ENCODE results near the gene MXRA8.
A peak's percentile ranks its signal among the peaks of the same experiment; 100 is the strongest.

MXRA8 gene

DNA sequence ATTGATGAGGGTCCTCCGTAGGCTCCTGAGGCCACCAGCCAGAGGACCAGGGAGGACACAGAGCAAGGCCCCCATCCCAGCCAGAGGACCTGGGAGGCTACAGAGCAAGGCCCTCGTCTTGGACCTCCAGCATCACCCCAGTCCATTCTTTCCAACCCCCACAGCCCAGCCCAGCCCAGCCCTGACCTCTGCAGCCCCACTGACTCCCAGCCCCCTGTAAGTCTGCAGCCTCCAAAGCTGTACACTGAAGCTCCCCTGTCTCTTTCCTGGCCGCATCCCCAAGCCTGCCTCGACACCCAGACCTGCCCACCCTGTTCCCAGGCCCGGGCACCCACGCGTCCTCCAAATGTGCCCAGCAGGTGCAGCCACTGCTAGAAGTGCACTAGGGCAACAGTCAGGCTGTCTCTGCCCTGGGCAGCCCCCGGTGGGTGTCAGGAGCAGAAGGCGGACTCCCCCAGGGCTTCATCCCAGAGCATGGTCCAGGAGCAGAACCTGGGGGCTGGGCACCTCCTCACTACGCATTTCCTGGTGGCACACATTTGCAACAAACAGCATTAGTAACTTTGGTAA, 11.2 kb downstream of the MXRA8 start:
- H3K36me3 ChIP-seq (ENCODE audit: insufficient read depth, low read length): no peaks in the 10 kb centered on the region
- no peak overlapping the region for H2AFZ ChIP-seq (ENCODE audit: low read depth, low read length)
- no peaks in the 10 kb centered on the region for H3K9me3 ChIP-seq (ENCODE audit: low read length)
- peak overlapping the region; percentile 95 for H3K4me3 ChIP-seq (ENCODE audit: low read length)
- peaks cover 21% of the 10 kb centered on the region for H3K4me1 ChIP-seq (ENCODE audit: insufficient read depth, low read length)
- H3K27me3 ChIP-seq (ENCODE audit: insufficient read depth, low read length): no peaks in the 10 kb centered on the region

DNA sequence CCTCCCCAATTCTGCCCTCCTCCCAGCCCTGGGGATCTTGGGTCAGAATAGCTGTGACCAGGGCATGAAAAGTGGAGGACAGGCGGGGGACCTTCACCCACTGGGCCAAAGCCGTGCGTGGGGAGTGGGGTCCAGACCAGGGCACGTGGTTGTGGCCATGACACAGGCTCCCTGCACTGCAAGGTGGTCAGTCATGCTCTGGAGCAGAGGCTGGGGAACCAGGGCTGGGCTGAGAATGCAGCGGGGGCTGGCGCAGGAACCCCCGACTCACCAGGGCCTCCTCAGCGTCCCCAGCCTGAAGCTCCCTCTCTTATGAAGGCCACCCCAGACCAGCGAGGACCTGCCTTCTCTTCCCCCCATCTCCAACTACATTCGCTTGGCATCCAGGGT, 11.9 kb downstream of the MXRA8 start:
- Histone ChIP-seq H3K4me3 (ENCODE audit: low read length) (no peak overlapping the region), H3K9me3 (ENCODE audit: low read length) (no peaks in the 10 kb centered on the region), H3K36me3 (ENCODE audit: insufficient read depth, low read length) (peaks cover 2% of the 10 kb centered on the region), H2AFZ (ENCODE audit: low read depth, low read length) (no peak overlapping the region), H3K27me3 (ENCODE audit: insufficient read depth, low read length) (no peaks in the 10 kb centered on the region), H3K4me1 (ENCODE audit: insufficient read depth, low read length) (peaks cover 16% of the 10 kb centered on the region)

DNA sequence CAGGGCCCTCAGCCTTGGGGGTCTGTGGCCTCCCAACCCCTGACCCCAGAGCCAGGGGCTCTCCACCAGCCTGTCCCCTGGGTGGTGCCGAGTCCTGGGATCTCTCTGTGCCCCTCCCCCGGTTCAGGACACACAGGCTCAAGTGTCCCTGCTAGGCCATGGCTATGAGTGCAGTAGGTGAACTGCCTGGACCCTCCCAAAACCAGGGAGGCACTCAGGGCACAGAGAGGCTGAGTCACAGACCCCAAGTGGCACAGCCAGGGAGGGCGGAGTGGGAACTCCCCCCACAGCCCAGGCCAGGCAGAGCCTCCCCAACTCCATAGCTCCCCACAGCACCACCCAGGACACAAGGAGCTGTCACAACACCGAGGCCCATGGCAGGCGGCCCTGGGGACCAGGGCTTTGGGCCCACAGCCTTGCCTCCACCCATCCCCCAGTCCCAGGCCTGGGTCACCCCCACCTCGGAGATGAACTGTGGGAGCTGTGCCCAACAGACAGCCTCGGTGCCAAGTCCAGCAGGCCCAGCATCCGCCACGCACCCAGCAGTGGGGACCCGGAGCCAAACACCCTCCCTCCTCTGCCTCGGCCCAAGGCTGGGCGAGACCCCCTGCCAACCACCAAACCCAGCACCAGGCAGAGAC, 12.4 kb downstream of the MXRA8 start:
- Histone ChIP-seq H2AFZ (ENCODE audit: low read depth, low read length) (no peak overlapping the region), H3K9me3 (ENCODE audit: low read length) (no peaks in the 10 kb centered on the region), H3K4me3 (ENCODE audit: low read length) (no peak overlapping the region), H3K4me1 (ENCODE audit: insufficient read depth, low read length) (peaks cover 13% of the 10 kb centered on the region), H3K36me3 (ENCODE audit: insufficient read depth, low read length) (peaks cover 7% of the 10 kb centered on the region), H3K27me3 (ENCODE audit: insufficient read depth, low read length) (no peaks in the 10 kb centered on the region)

DNA sequence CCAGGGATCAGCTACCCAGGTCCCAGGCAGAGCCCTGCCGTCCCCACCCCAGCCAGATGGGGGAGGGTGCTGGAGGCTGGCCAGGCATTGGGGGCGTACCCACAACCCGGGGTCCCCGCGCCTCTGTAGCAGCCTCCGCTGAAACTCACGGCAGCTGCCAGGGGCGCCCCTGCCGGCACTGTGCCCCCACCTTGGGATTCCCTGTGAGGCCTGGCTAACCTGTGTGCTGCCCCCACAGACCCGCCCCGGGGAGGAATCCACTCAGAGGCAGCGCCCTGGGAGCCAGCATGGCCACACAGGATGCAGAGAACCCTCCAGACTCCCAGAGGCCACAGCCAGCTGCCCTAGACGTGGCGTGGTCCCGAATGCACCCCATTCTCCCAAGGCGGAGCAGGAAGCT, 13.0 kb downstream of the MXRA8 start:
- Histone ChIP-seq H3K4me3 (ENCODE audit: low read length) (no peak overlapping the region), H2AFZ (ENCODE audit: low read depth, low read length) (no peak overlapping the region), H3K4me1 (ENCODE audit: insufficient read depth, low read length) (peaks cover 13% of the 10 kb centered on the region), H3K9me3 (ENCODE audit: low read length) (no peaks in the 10 kb centered on the region), H3K27me3 (ENCODE audit: insufficient read depth, low read length) (no peaks in the 10 kb centered on the region), H3K36me3 (ENCODE audit: insufficient read depth, low read length) (peaks cover 12% of the 10 kb centered on the region)

DNA sequence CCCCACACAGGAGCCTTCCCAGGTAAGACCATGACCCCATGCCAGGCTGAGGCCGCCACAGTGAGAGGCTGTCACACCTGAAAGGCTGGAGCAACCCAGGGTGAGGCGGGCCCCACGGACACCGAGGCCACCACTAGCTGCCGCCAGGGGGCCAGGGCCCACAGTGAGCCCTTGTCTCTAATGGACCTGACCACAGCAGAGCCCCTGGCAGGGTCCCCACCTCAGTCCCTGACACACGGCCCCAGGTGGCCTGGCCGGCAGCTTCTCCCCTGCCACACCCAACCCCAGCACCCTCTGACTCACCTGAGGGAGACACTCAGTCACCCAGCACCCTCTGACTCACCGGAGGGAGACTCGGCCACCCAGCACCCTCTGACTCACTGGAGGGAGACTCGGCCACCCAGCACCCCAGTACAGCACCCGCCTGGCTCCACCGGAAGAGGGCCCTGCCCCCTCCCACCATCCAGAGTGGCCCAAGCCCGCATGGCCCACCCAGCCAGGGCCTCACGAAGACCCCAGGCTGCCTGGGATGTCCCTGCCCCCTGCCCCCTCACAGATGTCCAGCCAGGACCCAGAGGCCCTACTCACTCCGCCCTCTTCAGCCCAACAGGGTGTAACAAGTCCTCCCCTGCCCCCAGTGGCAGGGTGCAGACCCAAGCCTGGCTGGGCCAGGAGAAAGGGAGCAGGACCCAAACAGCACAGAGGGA, 13.5 kb downstream of the MXRA8 start:
- H3K4me3 ChIP-seq (ENCODE audit: low read length): no peak overlapping the region
- H3K4me1 ChIP-seq (ENCODE audit: insufficient read depth, low read length): peaks cover 13% of the 10 kb centered on the region
- no peaks in the 10 kb centered on the region for H3K9me3 ChIP-seq (ENCODE audit: low read length)
- H3K36me3 ChIP-seq (ENCODE audit: insufficient read depth, low read length): peaks cover 14% of the 10 kb centered on the region
- no peak overlapping the region for H2AFZ ChIP-seq (ENCODE audit: low read depth, low read length)
- H3K27me3 ChIP-seq (ENCODE audit: insufficient read depth, low read length): no peaks in the 10 kb centered on the region

DNA sequence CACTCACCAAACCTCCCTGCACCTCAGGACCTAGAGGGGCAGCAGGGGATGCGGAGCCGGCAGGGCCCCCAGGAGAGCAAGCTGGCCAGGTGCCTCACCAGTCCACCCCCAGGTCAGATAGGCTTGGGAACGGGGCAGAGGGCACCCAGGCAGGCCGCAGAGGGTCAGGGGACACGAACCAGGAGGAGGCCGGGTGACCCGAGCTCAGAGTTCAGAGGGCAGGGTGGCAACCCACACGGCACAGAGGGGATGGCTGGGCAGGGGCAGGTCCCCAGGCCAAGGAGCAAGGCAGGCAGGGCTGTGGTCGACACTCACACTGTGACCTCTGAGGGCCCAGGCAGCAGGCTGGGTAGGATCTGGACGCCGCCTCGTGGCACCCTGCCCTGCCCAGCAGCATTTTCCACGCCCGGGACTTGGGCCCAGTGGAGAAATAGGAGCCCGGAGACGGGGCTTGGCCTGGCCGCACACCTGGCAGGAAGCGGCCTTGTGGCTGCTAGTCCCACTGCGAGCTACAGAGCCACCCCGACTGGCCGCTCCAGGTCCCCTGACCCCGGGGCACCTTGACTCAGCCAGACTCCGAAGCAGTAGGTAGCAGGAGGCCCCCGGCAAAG, 14.4 kb downstream of the MXRA8 start:
- no peak overlapping the region for H2AFZ ChIP-seq (ENCODE audit: low read depth, low read length)
- no peaks in the 10 kb centered on the region for H3K27me3 ChIP-seq (ENCODE audit: insufficient read depth, low read length)
- H3K4me3 ChIP-seq (ENCODE audit: low read length): no peak overlapping the region
- H3K9me3 ChIP-seq (ENCODE audit: low read length): no peaks in the 10 kb centered on the region
- peaks cover 18% of the 10 kb centered on the region for H3K36me3 ChIP-seq (ENCODE audit: insufficient read depth, low read length)
- peaks cover 13% of the 10 kb centered on the region for H3K4me1 ChIP-seq (ENCODE audit: insufficient read depth, low read length)

DNA sequence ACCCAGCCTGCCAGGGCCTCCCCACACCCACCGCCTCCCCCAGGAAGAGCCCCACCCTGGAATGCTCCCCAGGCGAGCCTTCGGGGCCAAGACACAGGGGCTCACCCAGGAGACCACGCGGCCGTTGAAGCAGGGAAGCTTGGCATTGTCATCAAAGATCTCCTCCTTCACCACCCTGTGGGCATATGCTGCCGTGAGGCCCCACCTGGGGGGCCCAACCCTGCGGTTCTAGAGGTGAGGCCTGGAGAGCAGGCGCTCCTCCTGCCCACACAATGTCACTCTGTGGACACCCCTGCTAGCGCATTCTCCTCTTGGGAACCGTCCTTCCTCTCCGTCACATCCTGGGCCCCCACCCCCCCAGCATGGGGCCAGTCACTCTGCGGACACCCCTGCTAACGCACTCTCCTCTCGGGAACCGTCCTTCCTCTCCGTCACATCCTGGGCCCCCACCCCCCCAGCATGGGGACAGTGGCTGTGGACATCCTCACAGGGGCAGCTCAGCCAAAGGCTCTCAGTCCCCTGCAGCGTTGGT, 15.7 kb downstream of the MXRA8 start:
- Histone ChIP-seq H3K4me3 (ENCODE audit: low read length) (no peak overlapping the region), H3K9me3 (ENCODE audit: low read length) (no peaks in the 10 kb centered on the region), H3K4me1 (ENCODE audit: insufficient read depth, low read length) (peaks cover 6% of the 10 kb centered on the region), H3K27me3 (ENCODE audit: insufficient read depth, low read length) (no peaks in the 10 kb centered on the region), H3K36me3 (ENCODE audit: insufficient read depth, low read length) (peaks cover 26% of the 10 kb centered on the region), H2AFZ (ENCODE audit: low read depth, low read length) (no peak overlapping the region)

DNA sequence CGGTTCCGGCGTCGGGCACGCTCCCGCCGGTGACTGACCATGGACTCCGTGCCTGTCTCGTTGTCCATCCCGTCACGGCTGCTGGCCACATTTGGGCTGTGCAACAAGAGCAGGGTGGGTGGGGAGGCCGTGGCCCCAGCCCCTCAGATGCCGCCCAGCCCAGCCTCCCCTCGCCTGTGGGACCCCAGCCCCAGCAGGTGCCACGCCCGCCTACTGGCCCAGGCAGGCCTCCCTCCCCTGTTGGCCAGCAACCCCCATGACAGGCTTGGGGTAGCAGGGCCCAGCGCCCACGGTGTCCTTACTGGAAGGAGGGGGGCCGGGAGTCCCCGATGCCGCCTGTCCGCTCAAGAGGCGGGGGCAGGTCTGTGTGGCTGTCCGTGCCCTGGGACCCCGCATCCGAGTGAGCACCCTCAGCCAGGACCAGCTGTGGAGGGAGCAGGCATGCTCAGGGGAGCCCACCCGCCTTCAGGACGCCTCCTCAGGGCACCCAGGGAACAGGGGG, 16.2 kb downstream of the MXRA8 start:
- no peaks in the 10 kb centered on the region for H3K9me3 ChIP-seq (ENCODE audit: low read length)
- peaks cover 30% of the 10 kb centered on the region for H3K36me3 ChIP-seq (ENCODE audit: insufficient read depth, low read length)
- no peak overlapping the region for H3K4me3 ChIP-seq (ENCODE audit: low read length)
- H2AFZ ChIP-seq (ENCODE audit: low read depth, low read length): no peak overlapping the region
- H3K4me1 ChIP-seq (ENCODE audit: insufficient read depth, low read length): peaks cover 2% of the 10 kb centered on the region
- H3K27me3 ChIP-seq (ENCODE audit: insufficient read depth, low read length): no peaks in the 10 kb centered on the region

DNA sequence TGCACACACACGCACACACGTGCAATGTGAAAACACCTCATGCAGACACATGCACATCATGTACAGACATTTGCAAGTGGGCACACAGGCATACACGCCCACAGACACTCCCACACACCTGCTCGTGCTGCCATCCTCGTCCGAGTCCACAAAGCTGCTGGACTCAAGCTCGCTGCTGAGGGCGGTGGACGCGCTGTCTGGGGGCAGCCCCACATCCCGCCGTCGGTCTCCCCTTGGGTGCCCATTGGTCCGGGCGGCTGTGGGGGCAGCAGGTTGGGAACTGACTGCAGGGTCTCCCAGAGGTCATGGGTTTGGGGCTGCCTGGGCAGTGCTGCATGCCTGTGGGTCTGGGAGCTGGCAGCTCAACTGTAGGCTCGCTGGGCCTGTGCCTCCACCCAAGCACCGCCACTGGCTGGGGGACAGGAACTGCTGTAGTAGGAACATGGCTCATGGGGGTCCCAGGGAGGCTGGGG, 16.8 kb downstream of the MXRA8 start:
- peaks cover 31% of the 10 kb centered on the region for H3K36me3 ChIP-seq (ENCODE audit: insufficient read depth, low read length)
- H3K9me3 ChIP-seq (ENCODE audit: low read length): no peaks in the 10 kb centered on the region
- H3K4me3 ChIP-seq (ENCODE audit: low read length): no peak overlapping the region
- peaks cover 2% of the 10 kb centered on the region for H3K4me1 ChIP-seq (ENCODE audit: insufficient read depth, low read length)
- H2AFZ ChIP-seq (ENCODE audit: low read depth, low read length): no peak overlapping the region
- H3K27me3 ChIP-seq (ENCODE audit: insufficient read depth, low read length): no peaks in the 10 kb centered on the region

DNA sequence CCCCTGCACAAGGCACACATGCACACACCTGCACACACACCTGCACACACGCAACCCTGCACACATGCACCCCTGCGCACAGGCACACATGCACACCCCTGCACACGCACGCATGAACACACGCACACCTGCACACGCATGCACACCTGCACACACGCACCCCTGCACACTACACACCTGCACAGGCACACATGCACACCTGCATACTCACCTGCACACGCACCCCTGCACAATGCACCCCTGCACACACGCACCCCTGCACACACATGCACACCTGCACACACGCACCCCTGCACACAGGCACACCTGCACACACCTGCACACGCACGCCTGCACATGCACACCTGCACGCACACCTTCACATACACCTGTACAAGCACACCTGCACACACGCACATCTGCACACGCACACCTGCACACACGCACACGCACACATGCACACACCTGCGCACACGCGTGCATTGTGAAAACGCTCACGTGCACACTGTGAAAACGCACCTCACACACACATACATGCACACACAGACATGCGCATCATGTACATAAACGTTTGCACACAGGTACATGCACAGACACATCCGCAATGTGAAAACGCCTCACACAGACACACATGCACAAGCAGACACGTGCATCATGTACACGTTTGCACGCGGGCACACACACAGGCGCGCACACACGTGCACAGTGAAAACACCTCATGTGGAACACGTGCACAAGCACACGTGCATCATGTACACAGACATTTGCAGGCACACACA, 17.4 kb downstream of the MXRA8 start:
- Histone ChIP-seq H3K4me1 (ENCODE audit: insufficient read depth, low read length) (peaks cover 2% of the 10 kb centered on the region), H3K27me3 (ENCODE audit: insufficient read depth, low read length) (no peaks in the 10 kb centered on the region), H3K4me3 (ENCODE audit: low read length) (no peak overlapping the region), H2AFZ (ENCODE audit: low read depth, low read length) (no peak overlapping the region), H3K36me3 (ENCODE audit: insufficient read depth, low read length) (peaks cover 31% of the 10 kb centered on the region), H3K9me3 (ENCODE audit: low read length) (no peaks in the 10 kb centered on the region)

DNA sequence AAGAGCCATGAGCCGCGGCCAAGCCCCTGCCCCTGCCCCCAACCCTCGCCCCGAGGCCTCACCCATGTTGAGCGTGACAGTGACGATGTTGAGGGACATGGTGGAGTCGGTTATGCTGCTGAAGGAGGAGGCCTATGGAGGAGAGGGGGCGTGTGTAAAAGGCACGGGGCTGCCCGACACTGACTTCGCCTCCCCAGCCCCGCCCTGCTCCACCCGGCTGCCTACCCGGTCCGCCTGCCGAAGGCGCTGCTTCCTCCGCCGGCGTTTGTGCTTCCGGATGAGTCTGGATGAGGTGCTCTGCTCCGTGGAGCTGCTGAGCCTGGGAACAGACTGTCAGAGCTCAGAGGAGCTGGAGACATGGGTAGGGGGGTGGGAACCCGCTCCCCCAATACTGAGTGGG, 18.2 kb downstream of the MXRA8 start:
- no peaks in the 10 kb centered on the region for H3K27me3 ChIP-seq (ENCODE audit: insufficient read depth, low read length)
- peaks cover 1% of the 10 kb centered on the region for H3K4me1 ChIP-seq (ENCODE audit: insufficient read depth, low read length)
- H3K4me3 ChIP-seq (ENCODE audit: low read length): no peak overlapping the region
- no peaks in the 10 kb centered on the region for H3K9me3 ChIP-seq (ENCODE audit: low read length)
- peaks cover 31% of the 10 kb centered on the region for H3K36me3 ChIP-seq (ENCODE audit: insufficient read depth, low read length)
- H2AFZ ChIP-seq (ENCODE audit: low read depth, low read length): no peak overlapping the region

DNA sequence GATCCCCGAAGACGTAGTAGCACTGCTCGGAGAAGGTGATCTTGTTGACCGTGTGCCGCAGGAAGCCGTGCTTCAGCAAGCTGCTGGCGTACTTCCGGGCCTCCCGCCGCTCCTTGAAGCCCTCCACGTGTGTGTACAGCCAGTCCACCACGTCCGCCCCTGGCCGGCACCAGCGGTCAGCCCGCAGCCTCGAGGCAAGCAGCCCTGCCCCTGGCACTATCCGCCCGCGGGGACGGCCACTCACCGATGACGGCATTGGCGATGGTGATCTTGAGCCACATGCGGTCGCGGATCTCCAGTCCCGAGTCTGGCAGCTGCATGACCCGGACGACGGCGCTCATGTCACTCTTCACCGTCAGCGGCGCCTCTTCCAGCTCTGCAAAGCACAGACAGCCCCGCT, 20.1 kb downstream of the MXRA8 start:
- Histone ChIP-seq H3K9me3 (ENCODE audit: low read length) (no peaks in the 10 kb centered on the region), H2AFZ (ENCODE audit: low read depth, low read length) (no peak overlapping the region), H3K4me3 (ENCODE audit: low read length) (no peak overlapping the region), H3K4me1 (ENCODE audit: insufficient read depth, low read length) (no peaks in the 10 kb centered on the region), H3K27me3 (ENCODE audit: insufficient read depth, low read length) (no peaks in the 10 kb centered on the region), H3K36me3 (ENCODE audit: insufficient read depth, low read length) (peaks cover 31% of the 10 kb centered on the region)

All from neuron (in vitro differentiated cells).